Stomach (tissue), 9 donors: ENCODE results near the gene NOM1. TPM values are rescaled to one million over a fixed set of nuclear protein-coding genes. Genes with fewer than 3 reads are reported as not detected.

ENCODE experiments used
- DNase-seq, 2 donors: peaks; one replicate each; pipeline versions ENCODE4 v3.0.0 to v3.0.0-alpha.2; 2013 to 2019
- H3K27ac ChIP-seq, 5 donors: fragments of 200-600 bp in 4 of 5; sonication (generic) in 4 of 5; one replicate each; pipeline ENCODE4 v1.5.1; 2013 to 2019; ENCODE audit warnings: mild to moderate bottlenecking in 1 of 5, moderate library complexity in 1 of 5
- H3K27me3 ChIP-seq, 3 donors: fragments of 200-600 bp; sonication (generic); one replicate each; pipeline ENCODE4 v1.5.1; 2017 to 2019; ENCODE audit warnings: mixed run types in 1 of 3
- H3K36me3 ChIP-seq, 4 donors: fragments of 200-600 bp; sonication (generic); 1 replicate in 3 of 4; 2 replicates in 1 of 4; pipeline ENCODE4 v1.5.1; 2016 to 2019
- H3K4me1 ChIP-seq, 4 donors: fragments of 200-600 bp; sonication (generic); one replicate each; pipeline ENCODE4 v1.5.1; 2016 to 2019
- H3K4me3 ChIP-seq, 4 donors: fragments of 200-600 bp; sonication (generic) in 3 of 4; one replicate each; pipeline ENCODE4 v1.5.1; 2016 to 2019; ENCODE audit warnings: mild to moderate bottlenecking in 1 of 4
- H3K9me3 ChIP-seq, 4 donors: fragments of 200-600 bp; sonication (generic); one replicate each; pipeline ENCODE4 v1.5.1; 2016 to 2019
- EP300 ChIP-seq: sonication (generic); formaldehyde crosslinking; IDR thresholded peaks from one replicate; pipeline ENCODE4 v1.6.1; 2017; ENCODE audit warnings: antibody characterized with exemption
- POLR2A ChIP-seq, 4 donors: fragments of 450-650 bp; IDR thresholded peaks; one replicate each; pipeline ENCODE4 v1.6.1; 2016; ENCODE audit warnings: antibody characterized with exemption in 4 of 4, control low read depth in 2 of 4, mild to moderate bottlenecking in 1 of 4, moderate library complexity in 1 of 4
- POLR2AphosphoS5 ChIP-seq, 3 donors: sonication (generic); formaldehyde crosslinking; IDR thresholded peaks; one replicate each; pipeline ENCODE4 v1.6.1; 2016; ENCODE audit warnings: antibody characterized with exemption in 3 of 3
- WGBS, 5 donors: extraction: QIAGEN DNeasy Blood & Tissue Kit in 3 of 5; methylation state at CpG; one replicate each; pipeline versions ENCODE4 v1.1.5 to v1.1.7; 2013 to 2018; 5-methylcytosine and 5-hydroxymethylcytosine counted together
- intact Hi-C: fragments of 100-400 bp; cut with DNase I; formaldehyde crosslinking; loops from one replicate; pipeline ENCODE4 v1.15.1; 2023; ENCODE audit warnings: low total_unique reads
- polyA plus RNA-seq, 3 donors: library from polyadenylated mRNA; stranded (reverse); fragments of 200-250 nt; gene quantifications; one replicate each; pipeline ENCODE4 v1.2.3, GENCODE V29; 2013
- total RNA-seq, 5 donors: library from RNA; depleted of rRNA; stranded (reverse); fragments of >200 nt; gene quantifications; one replicate each; pipeline versions ENCODE4 v1.1.0 to v1.2.3, GENCODE V29; 2014 to 2016
- TF ChIP-seq, protein P1 (sequence below), 7 experiments: fragments of 450-650 bp in 4 of 7; fragments of 200-600 bp in 3 of 7; sonication (generic) in 3 of 7; IDR thresholded peaks; one replicate each; pipeline ENCODE4 v1.5.1; 2016 to 2019; ENCODE audit warnings: antibody characterized with exemption in 7 of 7, control low read depth in 2 of 7, mild to moderate bottlenecking in 1 of 7
- donor health status: healthy with polysubstance abuse.
- donor health status: Bipolar disorder and iron deficiency.
- donor health status: healthy.

Gene NOM1
- total and polyA plus RNA-seq, 8 donors, result 0.58 to 117 (median 12.4) TPM

DNA sequence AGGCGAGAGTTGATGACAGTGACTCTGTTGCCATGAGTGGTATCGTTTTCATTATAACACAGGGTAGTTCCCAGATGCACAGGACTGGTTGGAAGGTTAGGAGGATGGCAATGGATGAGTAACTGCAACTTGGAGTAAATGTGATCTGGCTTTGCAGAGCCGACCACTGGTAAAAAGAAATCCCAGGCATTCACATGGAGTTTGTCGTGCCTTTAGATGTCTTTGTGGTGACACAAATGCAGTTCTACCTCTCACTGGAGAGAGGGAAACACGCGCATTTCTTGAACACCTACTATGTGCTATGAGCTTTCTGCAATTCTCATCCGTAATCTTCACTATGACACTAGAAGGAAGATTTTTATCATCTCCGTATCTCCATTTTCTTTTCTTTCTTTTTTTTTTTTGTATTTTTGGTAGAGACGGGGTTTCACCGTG, 62.6 kb downstream of the NOM1 start:
- Histone ChIP-seq H3K9me3 (no peaks in the 10 kb centered on the region), H3K4me1 (peaks cover 17 to 54% (median 41%) of the 10 kb centered on the region in 4 donors), H3K27me3 (peaks cover 12 to 98% (median 74%) of the 10 kb centered on the region in 3 donors), H3K27ac (no peak overlapping the region), H3K4me3 (no peak overlapping the region), H3K36me3 (no peaks in the 10 kb centered on the region)
- intact Hi-C loops, result no loop called here
- 35 to 53% (median 44%) methylated on average over 10 of the region's 10 CpGs for WGBS, 5 donors
- peak in 1 of 2 donors; percentile 15 for DNase-seq
- TF ChIP-seq, protein P1, sequence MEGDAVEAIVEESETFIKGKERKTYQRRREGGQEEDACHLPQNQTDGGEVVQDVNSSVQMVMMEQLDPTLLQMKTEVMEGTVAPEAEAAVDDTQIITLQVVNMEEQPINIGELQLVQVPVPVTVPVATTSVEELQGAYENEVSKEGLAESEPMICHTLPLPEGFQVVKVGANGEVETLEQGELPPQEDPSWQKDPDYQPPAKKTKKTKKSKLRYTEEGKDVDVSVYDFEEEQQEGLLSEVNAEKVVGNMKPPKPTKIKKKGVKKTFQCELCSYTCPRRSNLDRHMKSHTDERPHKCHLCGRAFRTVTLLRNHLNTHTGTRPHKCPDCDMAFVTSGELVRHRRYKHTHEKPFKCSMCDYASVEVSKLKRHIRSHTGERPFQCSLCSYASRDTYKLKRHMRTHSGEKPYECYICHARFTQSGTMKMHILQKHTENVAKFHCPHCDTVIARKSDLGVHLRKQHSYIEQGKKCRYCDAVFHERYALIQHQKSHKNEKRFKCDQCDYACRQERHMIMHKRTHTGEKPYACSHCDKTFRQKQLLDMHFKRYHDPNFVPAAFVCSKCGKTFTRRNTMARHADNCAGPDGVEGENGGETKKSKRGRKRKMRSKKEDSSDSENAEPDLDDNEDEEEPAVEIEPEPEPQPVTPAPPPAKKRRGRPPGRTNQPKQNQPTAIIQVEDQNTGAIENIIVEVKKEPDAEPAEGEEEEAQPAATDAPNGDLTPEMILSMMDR (IDR thresholded peaks at IDR 0.05), result no peak
- TF ChIP-seq POLR2A (IDR thresholded peaks at IDR 0.05), result no peak
- TF ChIP-seq POLR2AphosphoS5 (IDR thresholded peaks at IDR 0.05), result no peak
- no peak for TF ChIP-seq EP300

DNA sequence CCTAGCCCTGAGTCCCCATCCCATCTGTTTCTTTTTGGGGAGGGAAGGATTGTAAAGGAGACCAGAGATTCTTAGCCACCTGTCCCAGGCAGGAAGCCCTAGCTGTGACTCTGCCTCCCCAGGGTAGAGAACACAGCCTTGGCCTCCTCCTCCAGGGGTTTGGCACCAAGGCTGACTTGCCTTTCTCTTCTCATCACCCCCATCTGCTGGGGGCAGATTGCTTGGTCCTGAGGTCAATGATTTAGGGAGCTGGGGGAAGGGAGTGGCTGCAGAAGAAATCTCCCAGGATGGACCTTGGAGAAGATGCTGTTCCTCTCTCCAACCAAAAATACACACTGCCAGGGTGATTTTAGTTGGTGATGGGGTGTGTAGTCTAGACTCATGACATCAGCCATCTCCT, 63.6 kb downstream of the NOM1 start:
- Histone ChIP-seq H3K36me3 (no peaks in the 10 kb centered on the region), H3K4me1 (peaks cover 17 to 52% (median 39%) of the 10 kb centered on the region in 4 donors), H3K27me3 (peaks cover 12 to 98% (median 82%) of the 10 kb centered on the region in 3 donors), H3K9me3 (no peaks in the 10 kb centered on the region), H3K27ac (no peak overlapping the region), H3K4me3 (no peak overlapping the region)
- intact Hi-C loops, result no loop called here
- no peak for DNase-seq
- TF ChIP-seq, protein P1 (IDR thresholded peaks at IDR 0.05), result no peak

DNA sequence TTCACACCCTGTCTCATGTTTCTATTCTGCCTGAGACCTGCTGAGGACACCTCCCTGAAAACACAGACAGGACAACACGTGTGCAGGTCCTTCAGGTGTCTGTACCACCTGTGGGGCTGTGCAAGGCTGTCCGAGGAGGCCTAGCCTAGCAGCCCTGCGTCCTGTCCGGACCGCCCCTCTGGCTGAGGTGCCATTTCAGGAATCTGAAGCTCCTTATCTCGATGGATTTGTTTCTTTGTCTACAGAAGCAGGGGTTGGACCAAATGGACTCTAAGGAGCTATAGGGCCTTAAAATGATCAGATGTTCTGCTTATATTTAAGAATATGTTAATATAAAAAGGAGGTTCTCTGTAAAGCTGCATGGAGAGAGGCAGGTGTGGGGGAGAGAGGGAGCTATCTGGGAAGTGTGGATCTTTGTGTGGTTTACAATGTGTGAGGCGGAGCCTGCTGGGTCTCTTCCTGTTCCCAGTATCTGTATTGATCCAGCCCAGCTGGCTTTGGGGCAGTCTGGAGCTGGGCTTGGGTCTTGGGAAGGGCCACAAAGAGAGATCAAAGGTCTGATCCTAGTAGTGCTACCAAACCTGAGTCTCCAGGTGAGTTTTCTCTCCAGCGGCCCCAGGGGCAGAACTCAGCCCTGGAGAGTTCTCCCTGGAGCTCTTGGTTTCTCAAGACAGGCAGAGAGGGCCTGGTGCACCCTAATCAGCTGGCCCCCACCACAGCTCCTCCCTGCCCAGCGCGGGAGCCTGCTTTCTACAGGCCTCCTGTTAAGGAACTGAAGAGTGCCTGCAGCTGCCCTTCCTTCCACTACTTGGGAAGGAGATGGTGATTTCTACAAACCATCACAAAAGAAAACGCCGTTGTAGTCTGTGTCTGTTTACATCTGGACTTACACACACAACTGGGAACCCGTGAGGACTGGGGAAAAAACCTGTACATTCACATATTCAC, 64.4 kb downstream of the NOM1 start:
- intact Hi-C loops, result no loop called here
- peak in 1 of 2 donors; percentile 28 for DNase-seq
- TF ChIP-seq EP300 (no peak), POLR2A (IDR thresholded peaks at IDR 0.05) (no peak), POLR2AphosphoS5 (IDR thresholded peaks at IDR 0.05) (no peak)
- TF ChIP-seq, protein P1 (IDR thresholded peaks at IDR 0.05), result no peak
- Histone ChIP-seq H3K4me3 (no peak overlapping the region), H3K9me3 (no peaks in the 10 kb centered on the region), H3K4me1 (peaks cover 20 to 53% (median 40%) of the 10 kb centered on the region in 4 donors), H3K36me3 (no peaks in the 10 kb centered on the region), H3K27ac (no peak overlapping the region), H3K27me3 (peaks cover 13 to 98% (median 85%) of the 10 kb centered on the region in 3 donors)
- 30 to 56% (median 52%) methylated on average over 11 to 13 of the region's 13 CpGs for WGBS, 5 donors

DNA sequence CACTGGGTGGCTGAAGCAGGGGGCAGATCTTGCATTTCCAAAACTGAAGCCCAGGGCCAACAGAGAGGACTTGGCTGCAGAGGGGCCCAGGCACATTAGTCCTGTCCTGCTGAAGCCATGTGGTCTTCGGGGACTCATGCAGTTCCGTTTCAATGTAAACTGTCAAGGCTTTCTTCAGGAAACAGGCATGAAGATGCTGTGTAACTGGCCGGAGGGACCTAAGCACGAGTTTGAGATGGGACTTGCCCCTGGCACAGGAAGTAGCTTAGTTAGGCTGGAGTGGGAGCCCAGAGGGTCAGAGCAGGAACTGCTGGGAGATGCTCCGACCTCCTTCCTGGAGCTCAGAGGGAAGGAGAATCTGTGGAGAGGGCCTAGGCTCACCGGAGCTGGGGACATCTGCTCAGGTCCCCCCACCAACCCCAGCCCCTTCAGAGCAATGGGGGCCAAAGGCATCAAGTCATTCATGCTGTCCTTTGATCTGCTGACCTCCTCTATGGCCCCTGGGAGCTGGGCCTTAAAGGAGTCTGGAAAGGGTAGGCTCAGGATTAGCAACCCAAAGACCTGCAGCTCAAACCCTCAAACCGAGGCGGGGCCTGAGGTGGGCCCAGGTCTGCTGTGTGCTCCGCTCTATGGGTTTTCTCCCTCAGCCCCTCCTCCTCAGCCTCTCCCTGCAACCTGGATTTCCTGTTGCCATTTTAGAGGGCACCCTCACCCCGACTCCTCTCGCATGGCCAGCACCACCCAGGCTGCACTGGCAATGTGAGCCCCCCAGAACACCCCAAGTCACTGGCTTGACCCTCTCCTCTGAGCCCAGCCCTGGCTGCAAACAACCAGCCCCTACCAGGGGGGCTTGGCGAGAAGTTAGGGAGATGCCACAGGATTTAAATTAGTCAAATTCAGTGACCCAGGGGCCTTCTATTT, 65.4 kb downstream of the NOM1 start:
- intact Hi-C loops, result no loop called here
- Histone ChIP-seq H3K36me3 (no peaks in the 10 kb centered on the region), H3K4me3 (no peak overlapping the region), H3K4me1 (peaks cover 27 to 56% (median 41%) of the 10 kb centered on the region in 4 donors), H3K27ac (no peak overlapping the region), H3K27me3 (peaks cover 21 to 99% (median 87%) of the 10 kb centered on the region in 3 donors), H3K9me3 (no peaks in the 10 kb centered on the region)
- TF ChIP-seq, protein P1 (IDR thresholded peaks at IDR 0.05), result no peak
- TF ChIP-seq POLR2AphosphoS5 (IDR thresholded peaks at IDR 0.05) (no peak), EP300 (no peak), POLR2A (IDR thresholded peaks at IDR 0.05) (no peak)
- no peak for DNase-seq
- WGBS, 5 donors, result 44 to 70% (median 63%) methylated on average over 10 to 12 of the region's 12 CpGs
